Tibial nerve (tissue), 3 donors: ENCODE results near the gene TNFRSF6B.

ENCODE experiments used
- POLR2A ChIP-seq, 2 donors: fragments of 450-650 bp; IDR thresholded peaks; one replicate each; pipeline ENCODE4 v1.6.1; 2017; ENCODE audit warnings: antibody characterized with exemption in 2 of 2, mild to moderate bottlenecking in 2 of 2, moderate library complexity in 2 of 2
- TF ChIP-seq, protein P1 (sequence below), 5 experiments: fragments of 200-600 bp in 3 of 5; fragments of 450-650 bp in 2 of 5; sonication (generic) in 3 of 5; IDR thresholded peaks; one replicate each; pipeline ENCODE4 v1.5.1; 2016 to 2019; ENCODE audit warnings: antibody characterized with exemption in 5 of 5, mild to moderate bottlenecking in 3 of 5, moderate library complexity in 2 of 5

DNA sequence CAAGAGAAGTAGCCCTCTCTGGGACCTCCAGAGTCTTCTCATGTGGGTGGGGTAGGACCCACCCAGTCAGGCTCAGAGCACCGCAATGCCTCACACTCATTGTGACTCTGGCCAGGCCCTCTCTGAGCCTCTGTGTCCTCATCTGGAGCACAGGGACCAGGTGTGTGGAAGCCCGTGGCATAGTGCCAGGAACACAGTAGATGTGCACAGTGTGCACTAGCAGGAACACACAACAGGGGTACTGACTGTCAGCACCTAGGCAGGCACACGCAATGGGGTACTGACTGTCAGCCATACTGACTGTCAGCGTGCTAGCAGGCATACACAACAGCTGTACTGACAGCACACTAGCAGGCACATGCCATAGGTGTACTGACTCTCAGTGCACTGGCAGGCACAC, 41.2 kb upstream of the TNFRSF6B start:
- TF ChIP-seq POLR2A (IDR thresholded peaks at IDR 0.05): no peak
- TF ChIP-seq, protein P1, sequence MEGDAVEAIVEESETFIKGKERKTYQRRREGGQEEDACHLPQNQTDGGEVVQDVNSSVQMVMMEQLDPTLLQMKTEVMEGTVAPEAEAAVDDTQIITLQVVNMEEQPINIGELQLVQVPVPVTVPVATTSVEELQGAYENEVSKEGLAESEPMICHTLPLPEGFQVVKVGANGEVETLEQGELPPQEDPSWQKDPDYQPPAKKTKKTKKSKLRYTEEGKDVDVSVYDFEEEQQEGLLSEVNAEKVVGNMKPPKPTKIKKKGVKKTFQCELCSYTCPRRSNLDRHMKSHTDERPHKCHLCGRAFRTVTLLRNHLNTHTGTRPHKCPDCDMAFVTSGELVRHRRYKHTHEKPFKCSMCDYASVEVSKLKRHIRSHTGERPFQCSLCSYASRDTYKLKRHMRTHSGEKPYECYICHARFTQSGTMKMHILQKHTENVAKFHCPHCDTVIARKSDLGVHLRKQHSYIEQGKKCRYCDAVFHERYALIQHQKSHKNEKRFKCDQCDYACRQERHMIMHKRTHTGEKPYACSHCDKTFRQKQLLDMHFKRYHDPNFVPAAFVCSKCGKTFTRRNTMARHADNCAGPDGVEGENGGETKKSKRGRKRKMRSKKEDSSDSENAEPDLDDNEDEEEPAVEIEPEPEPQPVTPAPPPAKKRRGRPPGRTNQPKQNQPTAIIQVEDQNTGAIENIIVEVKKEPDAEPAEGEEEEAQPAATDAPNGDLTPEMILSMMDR (IDR thresholded peaks at IDR 0.05): no peak
